Measurements from ENCODE around the gene HTR7. TPM values are rescaled to one million over a fixed set of nuclear protein-coding genes. Genes with fewer than 3 reads are reported as not detected.

Gene HTR7
- total RNA-seq, 1 donor from 2014 or later = 0.24 TPM

DNA sequence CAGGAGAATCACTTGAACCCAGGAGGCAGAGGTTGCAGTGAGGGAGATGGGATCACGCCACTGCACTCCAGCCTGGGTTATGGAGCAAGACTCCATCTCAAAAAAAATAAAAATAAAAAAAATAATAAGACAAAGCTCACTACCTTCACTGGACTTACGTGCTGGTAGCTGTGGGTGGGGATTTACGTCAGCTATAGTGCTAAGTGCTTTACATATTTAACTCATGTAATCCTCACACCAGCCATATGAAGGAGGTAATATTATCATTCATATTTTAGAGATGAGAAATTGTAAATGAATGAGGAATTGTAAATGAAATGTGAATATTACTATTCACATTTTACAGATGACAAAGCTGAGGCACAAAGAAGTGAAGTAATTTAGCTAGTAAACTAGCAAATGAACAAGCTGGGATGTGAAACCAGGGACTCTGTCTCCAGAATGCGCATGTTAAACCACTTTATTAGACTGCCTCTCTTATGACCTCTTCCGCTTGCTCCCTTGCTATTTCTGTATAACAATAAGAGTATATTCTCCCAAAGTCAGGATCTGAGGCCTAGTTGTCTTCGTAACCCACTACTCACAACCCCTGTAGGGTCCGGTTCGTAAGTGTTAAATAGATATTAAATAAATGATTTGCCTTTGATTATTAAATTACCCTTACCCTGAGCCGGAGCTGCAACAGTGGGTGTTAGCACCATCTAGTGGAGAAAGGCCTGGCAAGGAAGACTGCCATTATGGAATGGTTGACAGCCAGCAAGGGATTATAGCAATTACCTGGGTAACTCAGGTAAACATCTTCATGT lies 70.2 kb downstream of the HTR7 start:
- H3K4me1 Mint-ChIP-seq (ENCODE audit: unreplicated experiment) = no peaks in the 10 kb centered on the region
- peaks cover 37% of the 10 kb centered on the region for H3K27me3 Mint-ChIP-seq (ENCODE audit: unreplicated experiment)
- no peak for DNase-seq (ENCODE audit: extremely low spot score, unreplicated experiment)
- no peak overlapping the region for H3K27ac Mint-ChIP-seq (ENCODE audit: unreplicated experiment)
- H3K36me3 Mint-ChIP-seq (ENCODE audit: unreplicated experiment) = no peaks in the 10 kb centered on the region
- TF ChIP-seq CTCF (IDR thresholded peaks at IDR 0.05) = peak; percentile 86
- H3K4me3 Mint-ChIP-seq (ENCODE audit: unreplicated experiment) = no peak overlapping the region
- H3K9me3 Mint-ChIP-seq (ENCODE audit: unreplicated experiment) = no peaks in the 10 kb centered on the region

GRCh38 chr10:90785782-90786181 lies 72.1 kb downstream of the HTR7 start:
- DNase-seq (ENCODE audit: extremely low spot score, unreplicated experiment) = no peak
- TF ChIP-seq CTCF (IDR thresholded peaks at IDR 0.05) = no peak
- H3K4me3 Mint-ChIP-seq (ENCODE audit: unreplicated experiment) = no peak overlapping the region
- peaks cover 25% of the 10 kb centered on the region for H3K27me3 Mint-ChIP-seq (ENCODE audit: unreplicated experiment)
- no peak overlapping the region for H3K27ac Mint-ChIP-seq (ENCODE audit: unreplicated experiment)
- no peaks in the 10 kb centered on the region for H3K4me1 Mint-ChIP-seq (ENCODE audit: unreplicated experiment)
- no peaks in the 10 kb centered on the region for H3K9me3 Mint-ChIP-seq (ENCODE audit: unreplicated experiment)
- no peaks in the 10 kb centered on the region for H3K36me3 Mint-ChIP-seq (ENCODE audit: unreplicated experiment)

DNA sequence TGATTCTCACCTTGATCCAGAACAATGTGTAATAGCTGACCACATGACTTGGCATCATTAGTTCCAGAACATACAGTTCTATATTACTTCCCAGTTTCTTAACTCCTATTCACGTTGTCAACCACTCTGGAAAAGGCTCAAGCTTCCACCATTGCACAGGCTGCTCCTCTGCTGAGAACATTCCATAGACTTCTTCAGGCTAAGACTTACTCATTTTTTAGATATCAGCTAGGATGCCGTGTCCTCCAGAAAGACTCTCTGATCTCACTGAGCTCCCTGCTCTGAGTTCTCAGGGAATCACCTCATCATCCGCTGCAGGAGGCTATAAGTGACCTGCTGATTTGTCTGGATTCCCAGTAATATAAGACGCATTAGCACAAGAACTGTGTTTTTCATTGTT lies 73.1 kb downstream of the HTR7 start:
- H3K27ac Mint-ChIP-seq (ENCODE audit: unreplicated experiment) = no peak overlapping the region
- no peaks in the 10 kb centered on the region for H3K9me3 Mint-ChIP-seq (ENCODE audit: unreplicated experiment)
- no peaks in the 10 kb centered on the region for H3K4me1 Mint-ChIP-seq (ENCODE audit: unreplicated experiment)
- peaks cover 15% of the 10 kb centered on the region for H3K27me3 Mint-ChIP-seq (ENCODE audit: unreplicated experiment)
- no peak for DNase-seq (ENCODE audit: extremely low spot score, unreplicated experiment)
- no peak overlapping the region for H3K4me3 Mint-ChIP-seq (ENCODE audit: unreplicated experiment)
- H3K36me3 Mint-ChIP-seq (ENCODE audit: unreplicated experiment) = no peaks in the 10 kb centered on the region
- no peak for TF ChIP-seq CTCF (IDR thresholded peaks at IDR 0.05)

GRCh38 chr10:90780488-90780887 lies 77.4 kb downstream of the HTR7 start:
- no peak for TF ChIP-seq CTCF (IDR thresholded peaks at IDR 0.05)
- no peak overlapping the region for H3K4me3 Mint-ChIP-seq (ENCODE audit: unreplicated experiment)
- H3K36me3 Mint-ChIP-seq (ENCODE audit: unreplicated experiment) = no peaks in the 10 kb centered on the region
- H3K27ac Mint-ChIP-seq (ENCODE audit: unreplicated experiment) = no peak overlapping the region
- H3K4me1 Mint-ChIP-seq (ENCODE audit: unreplicated experiment) = peaks cover 4% of the 10 kb centered on the region
- no peak for DNase-seq (ENCODE audit: extremely low spot score, unreplicated experiment)
- no peaks in the 10 kb centered on the region for H3K9me3 Mint-ChIP-seq (ENCODE audit: unreplicated experiment)
- H3K27me3 Mint-ChIP-seq (ENCODE audit: unreplicated experiment) = peaks cover 11% of the 10 kb centered on the region

- no peak for DNase-seq (ENCODE audit: extremely low spot score, unreplicated experiment)
- Mint-ChIP-seq H3K27me3 (ENCODE audit: unreplicated experiment) (peaks cover 9% of the 10 kb centered on the region), H3K36me3 (ENCODE audit: unreplicated experiment) (no peaks in the 10 kb centered on the region), H3K4me1 (ENCODE audit: unreplicated experiment) (peaks cover 9% of the 10 kb centered on the region), H3K9me3 (ENCODE audit: unreplicated experiment) (no peaks in the 10 kb centered on the region), H3K4me3 (ENCODE audit: unreplicated experiment) (no peak overlapping the region), H3K27ac (ENCODE audit: unreplicated experiment) (no peak overlapping the region)
- peak; percentile 14 for TF ChIP-seq CTCF (IDR thresholded peaks at IDR 0.05)
Observed at GRCh38 chr10:90779548-90779947, 78.3 kb downstream of the HTR7 start.
